HepG2 (cell line): ENCODE data around the gene ZNF511.
"Not testable (repeated sequence)": the region's sequence is repeated elsewhere in the genome, so short reads cannot be mapped to it uniquely, and the experiment has no call there.

Experiments
- ZNF619 ChIP-seq: sonication (generic); formaldehyde crosslinking; IDR thresholded peaks from 2 replicates; pipeline ENCODE4 v1.4.0; 2020; ENCODE audit warnings: mild to moderate bottlenecking, missing genetic modification reagents
- TF ChIP-seq, protein P1 (sequence below): sonication (generic); formaldehyde crosslinking; IDR thresholded peaks from one replicate; pipeline ENCODE4 v1.5.1; 2020; ENCODE audit warnings: mild to moderate bottlenecking, missing genetic modification reagents; ENCODE audit errors: not compliant biosample characterization

DNA sequence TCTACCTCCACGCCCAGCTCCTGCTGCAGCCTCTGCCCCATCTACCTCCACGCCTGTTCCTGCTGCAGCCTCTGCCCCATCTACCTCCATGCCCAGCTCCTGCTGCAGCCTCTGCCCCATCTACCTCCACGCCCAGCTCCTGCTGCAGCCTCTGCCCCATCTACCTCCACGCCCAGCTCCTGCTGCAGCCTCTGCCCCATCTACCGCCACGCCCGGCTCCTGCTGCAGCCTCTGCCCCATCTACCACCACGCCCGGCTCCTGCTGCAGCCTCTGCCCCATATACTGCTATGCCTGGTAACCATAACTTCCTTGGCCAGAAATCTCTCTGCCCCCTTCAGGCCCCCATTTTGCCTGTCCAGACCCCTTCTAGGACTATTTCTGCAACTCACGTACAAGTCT, 43.7 kb upstream of the ZNF511 start:
- TF ChIP-seq ZNF619 (CRISPR knock-in tag), result not testable (repeated sequence)
- TF ChIP-seq, protein P1, sequence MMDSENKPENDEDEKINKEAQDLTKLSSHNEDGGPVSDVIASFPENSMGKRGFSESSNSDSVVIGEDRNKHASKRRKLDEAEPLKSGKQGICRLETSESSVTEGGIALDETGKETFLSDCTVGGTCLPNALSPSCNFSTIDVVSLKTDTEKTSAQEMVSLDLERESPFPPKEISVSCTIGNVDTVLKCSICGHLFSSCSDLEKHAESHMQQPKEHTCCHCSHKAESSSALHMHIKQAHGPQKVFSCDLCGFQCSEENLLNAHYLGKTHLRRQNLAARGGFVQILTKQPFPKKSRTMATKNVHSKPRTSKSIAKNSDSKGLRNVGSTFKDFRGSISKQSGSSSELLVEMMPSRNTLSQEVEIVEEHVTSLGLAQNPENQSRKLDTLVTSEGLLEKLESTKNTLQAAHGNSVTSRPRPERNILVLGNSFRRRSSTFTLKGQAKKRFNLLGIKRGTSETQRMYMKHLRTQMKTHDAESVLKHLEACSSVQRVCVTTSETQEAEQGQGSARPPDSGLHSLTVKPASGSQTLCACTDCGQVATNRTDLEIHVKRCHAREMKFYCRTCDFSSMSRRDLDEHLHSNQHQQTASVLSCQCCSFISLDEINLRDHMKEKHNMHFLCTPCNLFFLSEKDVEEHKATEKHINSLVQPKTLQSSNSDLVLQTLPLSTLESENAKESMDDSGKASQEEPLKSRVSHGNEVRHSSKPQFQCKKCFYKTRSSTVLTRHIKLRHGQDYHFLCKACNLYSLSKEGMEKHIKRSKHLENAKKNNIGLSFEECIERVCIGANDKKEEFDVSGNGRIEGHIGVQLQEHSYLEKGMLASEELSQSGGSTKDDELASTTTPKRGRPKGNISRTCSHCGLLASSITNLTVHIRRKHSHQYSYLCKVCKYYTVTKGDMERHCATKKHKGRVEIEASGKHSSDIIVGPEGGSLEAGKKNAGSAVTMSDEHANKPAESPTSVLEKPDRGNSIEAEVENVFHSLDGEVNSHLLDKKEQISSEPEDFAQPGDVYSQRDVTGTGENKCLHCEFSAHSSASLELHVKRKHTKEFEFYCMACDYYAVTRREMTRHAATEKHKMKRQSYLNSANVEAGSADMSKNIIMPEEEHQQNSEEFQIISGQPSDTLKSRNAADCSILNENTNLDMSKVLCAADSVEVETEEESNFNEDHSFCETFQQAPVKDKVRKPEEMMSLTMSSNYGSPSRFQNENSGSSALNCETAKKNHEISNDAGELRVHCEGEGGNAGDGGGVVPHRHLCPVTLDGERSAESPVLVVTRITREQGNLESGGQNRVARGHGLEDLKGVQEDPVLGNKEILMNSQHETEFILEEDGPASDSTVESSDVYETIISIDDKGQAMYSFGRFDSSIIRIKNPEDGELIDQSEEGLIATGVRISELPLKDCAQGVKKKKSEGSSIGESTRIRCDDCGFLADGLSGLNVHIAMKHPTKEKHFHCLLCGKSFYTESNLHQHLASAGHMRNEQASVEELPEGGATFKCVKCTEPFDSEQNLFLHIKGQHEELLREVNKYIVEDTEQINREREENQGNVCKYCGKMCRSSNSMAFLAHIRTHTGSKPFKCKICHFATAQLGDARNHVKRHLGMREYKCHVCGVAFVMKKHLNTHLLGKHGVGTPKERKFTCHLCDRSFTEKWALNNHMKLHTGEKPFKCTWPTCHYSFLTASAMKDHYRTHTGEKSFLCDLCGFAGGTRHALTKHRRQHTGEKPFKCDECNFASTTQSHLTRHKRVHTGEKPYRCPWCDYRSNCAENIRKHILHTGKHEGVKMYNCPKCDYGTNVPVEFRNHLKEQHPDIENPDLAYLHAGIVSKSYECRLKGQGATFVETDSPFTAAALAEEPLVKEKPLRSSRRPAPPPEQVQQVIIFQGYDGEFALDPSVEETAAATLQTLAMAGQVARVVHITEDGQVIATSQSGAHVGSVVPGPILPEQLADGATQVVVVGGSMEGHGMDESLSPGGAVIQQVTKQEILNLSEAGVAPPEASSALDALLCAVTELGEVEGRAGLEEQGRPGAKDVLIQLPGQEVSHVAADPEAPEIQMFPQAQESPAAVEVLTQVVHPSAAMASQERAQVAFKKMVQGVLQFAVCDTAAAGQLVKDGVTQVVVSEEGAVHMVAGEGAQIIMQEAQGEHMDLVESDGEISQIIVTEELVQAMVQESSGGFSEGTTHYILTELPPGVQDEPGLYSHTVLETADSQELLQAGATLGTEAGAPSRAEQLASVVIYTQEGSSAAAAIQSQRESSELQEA, result not testable (repeated sequence)
